Gastroesophageal sphincter (tissue), 4 donors: ENCODE results near the gene RRP8. TPM values are rescaled to one million over a fixed set of nuclear protein-coding genes. Genes with fewer than 3 reads are reported as not detected.

ENCODE experiments used
- ATAC-seq: fragments of 150-250 bp; one replicate; pipeline ENCODE4 v1.9.1; 2016; ENCODE audit warnings: mild to moderate bottlenecking, moderate library complexity
- H3K27ac ChIP-seq, 4 donors: fragments of 200-600 bp; sonication (generic) in 3 of 4; 1 replicate in 3 of 4; 2 replicates in 1 of 4; pipeline ENCODE4 v1.5.1; 2016 to 2019
- H3K27me3 ChIP-seq: fragments of 200-600 bp; sonication (generic); one replicate; pipeline ENCODE4 v1.5.1; 2019
- H3K36me3 ChIP-seq, 2 donors: fragments of 200-600 bp; sonication (generic); one replicate each; pipeline ENCODE4 v1.5.1; 2019; ENCODE audit warnings: control low read depth in 1 of 2
- H3K4me1 ChIP-seq, 3 donors: fragments of 200-600 bp; sonication (generic); 1 replicate in 2 of 3; 2 replicates in 1 of 3; pipeline ENCODE4 v1.5.1; 2016 to 2019; ENCODE audit warnings: control low read depth in 2 of 3
- H3K4me3 ChIP-seq, 2 donors: fragments of 200-600 bp; sonication (generic); one replicate each; pipeline ENCODE4 v1.5.1; 2019; ENCODE audit warnings: mild to moderate bottlenecking in 1 of 2, moderate library complexity in 1 of 2
- H3K9me3 ChIP-seq, 3 donors: fragments of 200-600 bp; sonication (generic); one replicate each; pipeline ENCODE4 v1.5.1; 2017 to 2019; ENCODE audit warnings: control low read depth in 2 of 3
- CTCF ChIP-seq, 4 experiments: fragments of 200-600 bp in 2 of 4; fragments of 450-650 bp in 2 of 4; sonication (generic) in 1 of 4; IDR thresholded peaks; one replicate each; pipeline ENCODE4 v1.5.1; 2017 to 2019; ENCODE audit warnings: antibody characterized with exemption in 4 of 4, mild to moderate bottlenecking in 2 of 4, moderate library complexity in 2 of 4
- EP300 ChIP-seq: sonication (generic); formaldehyde crosslinking; IDR thresholded peaks from one replicate; pipeline ENCODE4 v1.6.1; 2017; ENCODE audit warnings: antibody characterized with exemption, mild to moderate bottlenecking
- POLR2A ChIP-seq, 2 donors: fragments of 450-650 bp; IDR thresholded peaks; one replicate each; pipeline ENCODE4 v1.6.1; 2017; ENCODE audit warnings: antibody characterized with exemption in 2 of 2, mild to moderate bottlenecking in 2 of 2, moderate library complexity in 1 of 2
- POLR2AphosphoS5 ChIP-seq: sonication (generic); formaldehyde crosslinking; IDR thresholded peaks from one replicate; pipeline ENCODE4 v1.6.1; 2017; ENCODE audit warnings: antibody characterized with exemption
- WGBS, 2 donors: methylation state at CpG; one replicate each; pipeline ENCODE4 v1.1.5; 2018; ENCODE audit warnings: low coverage in 1 of 2; 5-methylcytosine and 5-hydroxymethylcytosine counted together
- total RNA-seq, 4 donors: library from RNA; depleted of rRNA; stranded (reverse); fragments of >200 nt; gene quantifications; one replicate each; pipeline ENCODE4 v1.1.0, GENCODE V29; 2016

Gene RRP8
- total RNA-seq, result 10 to 100 TPM; 25.7 to 32.4 (median 28.1) TPM

GRCh38 chr11:6603287-6604080 lies at the start of gene RRP8, which contains the start of gene ILK:
Gene RRP8, minus strand, starts transcription at chr11:6603616. Its CDS starts 114 bp downstream, at chr11:6603502.
Gene ILK, plus strand, starts transcription at chr11:6603774. Its CDS starts 498 bp downstream, at chr11:6604272.
- peak within 1 kb of the TSS; percentile 91 to 93 for H3K4me3 ChIP-seq
- H3K4me1 ChIP-seq, result peaks cover 7 to 85% (median 35%) of the 10 kb centered on the region in 3 donors
- H3K9me3 ChIP-seq, result no peaks in the 10 kb centered on the region
- 0 to 2% methylated on average over 3 to 9 of the region's 72 CpGs for WGBS, 2 donors
- ATAC-seq, result peak; percentile 91
- TF ChIP-seq POLR2A (IDR thresholded peaks at IDR 0.05), result peak; percentile 86 to 92
- peak in 2 of 4 experiments; percentile 40 to 71 for TF ChIP-seq CTCF (IDR thresholded peaks at IDR 0.05)
- no peak for TF ChIP-seq EP300
- TF ChIP-seq POLR2AphosphoS5, result peak; percentile 77
- H3K27me3 ChIP-seq, result no peaks in the 10 kb centered on the region
- H3K36me3 ChIP-seq, result peaks cover 3 to 45% of the 10 kb centered on the region in 2 donors
- H3K27ac ChIP-seq, result peak within 1 kb of the TSS; percentile 98 to 99 (median 98)

DNA sequence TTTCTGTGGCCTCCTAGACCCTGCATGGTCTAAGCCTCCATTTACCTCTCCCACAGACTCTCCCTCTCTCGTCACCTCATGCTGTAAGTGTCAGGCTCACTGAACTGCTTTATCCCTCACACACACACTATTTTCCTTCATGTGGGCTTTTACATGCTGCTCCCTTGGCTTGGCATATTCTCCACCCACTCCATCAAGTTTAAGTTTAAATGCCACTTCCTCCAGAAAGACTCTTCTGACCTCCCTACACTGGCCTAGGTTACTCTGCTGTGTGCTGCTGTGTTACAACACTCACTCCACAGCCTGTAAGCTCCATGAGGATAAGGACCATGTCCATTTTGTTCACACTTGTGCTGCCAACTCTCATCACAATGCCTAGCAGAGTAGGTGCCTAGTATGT lies 49.7 kb upstream of the RRP8 start:
- no peak for ATAC-seq
- H3K27me3 ChIP-seq, result no peaks in the 10 kb centered on the region
- no peak overlapping the region for H3K4me3 ChIP-seq
- no peaks in the 10 kb centered on the region for H3K9me3 ChIP-seq
- WGBS, 2 donors, result 92 to 100% methylated on average over 1 of the region's 1 CpG
- H3K27ac ChIP-seq, result no peak overlapping the region
- no peaks in the 10 kb centered on the region for H3K36me3 ChIP-seq
- TF ChIP-seq CTCF (IDR thresholded peaks at IDR 0.05), result no peak
- no peak for TF ChIP-seq POLR2A (IDR thresholded peaks at IDR 0.05)
- TF ChIP-seq EP300, result no peak
- peaks cover 0 to 61% (median 6%) of the 10 kb centered on the region in 3 donors for H3K4me1 ChIP-seq

DNA sequence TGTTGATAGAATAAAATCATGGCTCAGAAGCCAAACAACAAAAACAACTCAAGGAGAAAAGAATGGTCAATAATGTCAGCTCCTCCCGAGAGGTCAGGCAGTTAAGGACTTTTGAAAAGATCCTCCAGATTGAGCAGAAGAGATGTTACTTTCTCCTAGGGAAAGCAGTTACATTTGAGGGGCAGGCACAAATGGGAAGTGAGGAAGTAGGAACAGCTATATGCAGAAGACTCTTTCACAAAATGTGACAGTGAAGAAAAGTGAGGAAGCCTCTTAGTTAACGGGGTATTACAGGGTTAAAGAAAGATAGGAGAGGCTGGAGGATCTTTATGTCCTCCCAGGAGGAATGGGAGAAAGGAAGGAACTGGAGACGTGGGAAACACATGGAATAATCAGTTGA lies 48.8 kb upstream of the RRP8 start:
- Histone ChIP-seq H3K36me3 (no peaks in the 10 kb centered on the region), H3K9me3 (no peaks in the 10 kb centered on the region), H3K4me3 (no peak overlapping the region), H3K27ac (no peak overlapping the region), H3K4me1 (peaks cover 0 to 67% (median 15%) of the 10 kb centered on the region in 3 donors), H3K27me3 (no peaks in the 10 kb centered on the region)
- no peak for ATAC-seq
- TF ChIP-seq POLR2A (IDR thresholded peaks at IDR 0.05) (no peak), CTCF (IDR thresholded peaks at IDR 0.05) (no peak), EP300 (no peak), POLR2AphosphoS5 (no peak)
- WGBS, 2 donors, result 37 to 57% methylated on average over 3 of the region's 3 CpGs

- no peak overlapping the region for H3K27ac ChIP-seq
- 41 to 83% methylated on average over 5 to 6 of the region's 6 CpGs for WGBS, 2 donors
- H3K4me1 ChIP-seq, result peaks cover 0 to 67% (median 27%) of the 10 kb centered on the region in 3 donors
- H3K4me3 ChIP-seq, result no peak overlapping the region
- TF ChIP-seq POLR2A (IDR thresholded peaks at IDR 0.05), result no peak
- no peak for TF ChIP-seq CTCF (IDR thresholded peaks at IDR 0.05)
- no peak for TF ChIP-seq EP300
- TF ChIP-seq POLR2AphosphoS5, result no peak
- no peak for ATAC-seq
- H3K27me3 ChIP-seq, result no peaks in the 10 kb centered on the region
- H3K36me3 ChIP-seq, result no peaks in the 10 kb centered on the region
- no peaks in the 10 kb centered on the region for H3K9me3 ChIP-seq
These were observed 47.6 kb upstream of the RRP8 start for GRCh38 chr11:6650980-6651379.

GRCh38 chr11:6650104-6650503 lies 46.7 kb upstream of the RRP8 start:
- Histone ChIP-seq H3K9me3 (no peaks in the 10 kb centered on the region), H3K4me1 (peaks cover 0 to 73% (median 30%) of the 10 kb centered on the region in 3 donors), H3K27me3 (no peaks in the 10 kb centered on the region), H3K36me3 (peaks cover 0 to under 1% of the 10 kb centered on the region in 2 donors), H3K4me3 (no peak overlapping the region), H3K27ac (no peak overlapping the region)
- TF ChIP-seq CTCF (IDR thresholded peaks at IDR 0.05) (no peak), POLR2A (IDR thresholded peaks at IDR 0.05) (no peak), POLR2AphosphoS5 (no peak), EP300 (no peak)
- no peak for ATAC-seq
